ENCODE measurements around the gene RNF217. TPM values are rescaled to one million over a fixed set of nuclear protein-coding genes. Genes with fewer than 3 reads are reported as not detected.
A peak's percentile ranks its signal among the peaks of the same experiment; 100 is the strongest.

Gene RNF217
- total RNA-seq, 6 experiments from 2014 or later: 10.9 to 19.4 (median 14.7) TPM

DNA sequence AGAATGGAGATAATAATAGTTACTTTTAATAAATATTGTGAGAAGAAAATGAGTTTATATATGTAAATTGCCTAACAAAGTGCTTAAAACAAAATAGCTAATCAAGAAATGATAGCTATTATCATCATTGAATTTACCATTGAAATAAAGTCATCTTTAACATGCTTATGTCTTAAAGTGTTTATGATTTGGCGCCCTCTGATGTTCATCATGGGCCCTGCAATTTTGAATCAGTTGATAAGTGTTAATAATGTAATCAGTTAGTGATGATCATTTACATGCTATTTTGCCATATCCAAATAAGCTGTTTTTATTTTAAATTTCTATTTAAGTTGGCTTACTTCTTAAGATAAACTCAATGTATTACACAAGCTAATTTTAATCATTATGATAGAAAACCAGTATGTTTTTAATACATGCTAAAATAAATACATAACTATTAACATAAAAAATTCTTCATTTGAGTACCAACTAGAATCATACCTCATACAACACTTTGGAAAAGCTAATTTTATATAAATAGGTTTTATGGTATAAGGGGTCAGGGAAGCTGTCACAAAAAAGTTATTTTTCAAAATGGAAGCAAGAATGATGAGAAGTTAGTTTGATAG lies 152.1 kb downstream of the RNF217 start:
- H3K4me1 Mint-ChIP-seq (ENCODE audit: low read depth): no peaks in the 10 kb centered on the region; the same call in 1 of the 2 replicates
- H3K27ac Mint-ChIP-seq: no peak overlapping the region

DNA sequence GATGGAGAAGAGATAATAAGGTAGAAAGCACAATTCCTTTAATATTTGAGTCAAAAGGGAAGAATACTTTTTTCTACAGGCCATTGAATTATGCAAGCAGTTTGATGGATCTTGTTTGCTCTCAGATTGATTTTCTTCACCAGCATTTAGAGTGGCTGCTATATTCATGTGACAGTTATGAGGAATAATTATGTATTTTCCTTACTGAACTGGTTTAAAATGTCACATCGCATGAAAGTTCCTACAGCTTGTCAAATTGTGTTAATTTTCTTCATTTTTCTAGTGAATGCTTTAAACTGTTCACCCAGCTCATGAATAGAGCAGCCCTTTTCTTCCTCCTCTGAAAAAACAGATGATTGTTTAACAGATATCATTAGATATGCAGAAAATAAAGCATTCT lies 153.9 kb downstream of the RNF217 start:
- H3K4me1 Mint-ChIP-seq (ENCODE audit: low read depth): peaks cover 5% of the 10 kb centered on the region; the same call in 1 of the 2 replicates
- H3K36me3 Mint-ChIP-seq (ENCODE audit: low read depth): peaks cover 15% of the 10 kb centered on the region
- H3K4me3 Mint-ChIP-seq: no peak overlapping the region

More for the DNA sequence above, 152.1 kb downstream of the RNF217 start:
- no peaks in the 10 kb centered on the region; the same call in 1 of the 2 replicates for H3K27me3 Mint-ChIP-seq (ENCODE audit: insufficient read depth)
- H3K9me3 Mint-ChIP-seq: peaks cover 33% of the 10 kb centered on the region
- peak; percentile 27 for DNase-seq
- H3K36me3 Mint-ChIP-seq (ENCODE audit: low read depth): peaks cover 33% of the 10 kb centered on the region
- TF ChIP-seq, protein P1, sequence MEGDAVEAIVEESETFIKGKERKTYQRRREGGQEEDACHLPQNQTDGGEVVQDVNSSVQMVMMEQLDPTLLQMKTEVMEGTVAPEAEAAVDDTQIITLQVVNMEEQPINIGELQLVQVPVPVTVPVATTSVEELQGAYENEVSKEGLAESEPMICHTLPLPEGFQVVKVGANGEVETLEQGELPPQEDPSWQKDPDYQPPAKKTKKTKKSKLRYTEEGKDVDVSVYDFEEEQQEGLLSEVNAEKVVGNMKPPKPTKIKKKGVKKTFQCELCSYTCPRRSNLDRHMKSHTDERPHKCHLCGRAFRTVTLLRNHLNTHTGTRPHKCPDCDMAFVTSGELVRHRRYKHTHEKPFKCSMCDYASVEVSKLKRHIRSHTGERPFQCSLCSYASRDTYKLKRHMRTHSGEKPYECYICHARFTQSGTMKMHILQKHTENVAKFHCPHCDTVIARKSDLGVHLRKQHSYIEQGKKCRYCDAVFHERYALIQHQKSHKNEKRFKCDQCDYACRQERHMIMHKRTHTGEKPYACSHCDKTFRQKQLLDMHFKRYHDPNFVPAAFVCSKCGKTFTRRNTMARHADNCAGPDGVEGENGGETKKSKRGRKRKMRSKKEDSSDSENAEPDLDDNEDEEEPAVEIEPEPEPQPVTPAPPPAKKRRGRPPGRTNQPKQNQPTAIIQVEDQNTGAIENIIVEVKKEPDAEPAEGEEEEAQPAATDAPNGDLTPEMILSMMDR (IDR thresholded peaks at IDR 0.05): peak; percentile 94
- no peak overlapping the region for H3K4me3 Mint-ChIP-seq

DNA sequence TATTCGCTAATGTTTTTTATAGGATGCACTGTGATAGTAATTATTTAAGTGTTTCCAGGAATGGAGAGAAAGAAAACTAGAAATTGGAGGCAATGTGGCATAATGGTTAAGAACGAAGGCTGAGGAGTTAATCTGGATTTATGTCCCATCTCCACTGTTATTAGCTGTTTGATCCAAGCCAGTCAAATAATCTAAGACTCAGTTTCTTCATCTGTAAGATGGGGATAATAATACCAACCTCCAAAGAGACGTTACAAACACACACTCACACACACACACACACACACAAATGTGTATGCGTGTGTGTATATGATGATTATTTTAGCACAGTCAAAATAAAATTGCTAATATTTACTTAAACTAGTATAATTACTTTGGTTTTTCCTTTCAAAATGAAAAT lies 154.5 kb downstream of the RNF217 start:
- H3K27ac Mint-ChIP-seq: no peak overlapping the region

More for the DNA sequence above, 153.9 kb downstream of the RNF217 start:
- H3K9me3 Mint-ChIP-seq: peaks cover 15% of the 10 kb centered on the region
- TF ChIP-seq, protein P1 (IDR thresholded peaks at IDR 0.05): no peak
- DNase-seq: no peak
- no peaks in the 10 kb centered on the region; the same call in 1 of the 2 replicates for H3K27me3 Mint-ChIP-seq (ENCODE audit: insufficient read depth)
- no peak overlapping the region for H3K27ac Mint-ChIP-seq

DNA sequence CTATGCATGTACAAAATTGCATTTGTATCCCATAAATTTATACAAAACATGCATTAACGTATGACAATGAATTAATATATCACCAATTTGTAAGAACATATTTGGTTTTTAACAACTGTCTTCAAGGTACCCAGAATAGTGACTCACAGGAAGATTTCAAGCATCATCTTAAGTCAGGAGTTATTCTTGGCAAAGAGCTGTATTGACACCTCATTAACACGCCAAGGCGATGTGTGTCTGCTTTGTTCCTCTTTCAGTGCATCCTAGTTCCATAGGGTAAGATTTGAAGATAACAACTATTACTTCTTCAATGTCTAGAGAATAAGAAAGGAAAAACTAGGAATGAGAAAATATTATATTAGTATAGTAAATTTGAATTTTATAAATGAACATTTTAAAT lies 155.6 kb downstream of the RNF217 start:
- DNase-seq: no peak
- H3K27me3 Mint-ChIP-seq (ENCODE audit: insufficient read depth): no peaks in the 10 kb centered on the region; the same call in 1 of the 2 replicates
- H3K36me3 Mint-ChIP-seq (ENCODE audit: low read depth): no peaks in the 10 kb centered on the region
- no peak overlapping the region for H3K27ac Mint-ChIP-seq
- TF ChIP-seq, protein P1 (IDR thresholded peaks at IDR 0.05): no peak
- no peak overlapping the region for H3K4me3 Mint-ChIP-seq
- H3K9me3 Mint-ChIP-seq: no peaks in the 10 kb centered on the region
- peaks cover 5% of the 10 kb centered on the region for H3K4me1 Mint-ChIP-seq (ENCODE audit: low read depth)

More for the DNA sequence above, 154.5 kb downstream of the RNF217 start:
- TF ChIP-seq, protein P1 (IDR thresholded peaks at IDR 0.05): no peak
- no peak for DNase-seq
- H3K4me1 Mint-ChIP-seq (ENCODE audit: low read depth): peaks cover 5% of the 10 kb centered on the region; the same call in 1 of the 2 replicates
- H3K9me3 Mint-ChIP-seq: peaks cover 9% of the 10 kb centered on the region
- H3K36me3 Mint-ChIP-seq (ENCODE audit: low read depth): peaks cover 10% of the 10 kb centered on the region
- H3K27me3 Mint-ChIP-seq (ENCODE audit: insufficient read depth): no peaks in the 10 kb centered on the region; the same call in 1 of the 2 replicates
- H3K4me3 Mint-ChIP-seq: no peak overlapping the region

DNA sequence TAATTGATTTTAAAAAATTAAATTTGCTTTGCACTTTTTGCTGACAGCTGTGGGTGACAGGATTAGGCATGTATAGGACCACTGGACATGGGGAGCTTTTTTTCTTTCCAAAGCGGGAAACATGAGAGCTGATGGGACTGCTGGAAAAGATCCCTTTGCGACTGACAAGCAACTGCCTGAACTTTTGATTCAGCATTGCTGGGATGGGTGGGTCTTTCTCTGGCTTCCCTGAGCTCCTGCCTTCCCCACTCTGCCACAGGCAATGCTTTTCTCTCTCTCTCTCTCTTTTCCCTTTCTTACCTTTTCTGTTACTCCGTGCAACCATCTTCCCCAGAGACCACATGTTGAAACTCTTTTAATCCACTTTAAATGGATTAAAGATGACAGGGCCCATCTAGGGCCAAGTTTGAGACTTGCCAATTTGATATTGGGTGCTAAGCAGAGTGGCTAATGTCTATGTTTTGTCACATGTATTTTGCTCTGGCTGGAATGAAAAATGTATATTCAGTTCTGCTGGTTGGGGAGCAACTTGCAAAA lies 157.9 kb downstream of the RNF217 start:
- DNase-seq: no peak

More for the DNA sequence above, 157.9 kb downstream of the RNF217 start:
- no peaks in the 10 kb centered on the region for H3K36me3 Mint-ChIP-seq (ENCODE audit: low read depth)
- no peak overlapping the region for H3K4me3 Mint-ChIP-seq
- peaks cover 22% of the 10 kb centered on the region for H3K4me1 Mint-ChIP-seq (ENCODE audit: low read depth)
- no peaks in the 10 kb centered on the region for H3K27me3 Mint-ChIP-seq (ENCODE audit: insufficient read depth)
- no peak overlapping the region for H3K27ac Mint-ChIP-seq
- no peaks in the 10 kb centered on the region; the same call in 1 of the 2 replicates for H3K9me3 Mint-ChIP-seq
- TF ChIP-seq, protein P1 (IDR thresholded peaks at IDR 0.05): no peak
